ENCODE measurements around the gene ALX3.

DNA sequence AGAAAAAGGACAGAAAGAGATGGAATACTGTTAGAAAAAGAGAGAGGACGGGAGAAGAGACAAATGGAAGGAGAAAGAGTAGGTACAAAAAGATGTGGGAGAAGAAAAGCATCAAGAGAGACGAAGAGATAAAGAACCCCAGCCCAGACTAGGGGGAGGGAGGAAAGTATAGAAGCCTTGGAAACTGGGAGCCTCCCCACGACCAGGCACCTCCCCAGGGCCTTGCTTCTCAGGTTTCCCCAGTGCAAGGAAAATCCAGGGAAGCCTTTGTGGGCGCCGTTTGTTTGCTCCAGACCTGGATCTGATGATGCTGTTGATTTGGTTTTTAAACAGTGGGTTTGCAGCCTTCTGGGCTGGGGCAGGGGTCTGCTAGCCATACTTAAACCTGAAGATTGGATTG, 15.2 kb upstream of the ALX3 start:
- TF ChIP-seq, protein P1, sequence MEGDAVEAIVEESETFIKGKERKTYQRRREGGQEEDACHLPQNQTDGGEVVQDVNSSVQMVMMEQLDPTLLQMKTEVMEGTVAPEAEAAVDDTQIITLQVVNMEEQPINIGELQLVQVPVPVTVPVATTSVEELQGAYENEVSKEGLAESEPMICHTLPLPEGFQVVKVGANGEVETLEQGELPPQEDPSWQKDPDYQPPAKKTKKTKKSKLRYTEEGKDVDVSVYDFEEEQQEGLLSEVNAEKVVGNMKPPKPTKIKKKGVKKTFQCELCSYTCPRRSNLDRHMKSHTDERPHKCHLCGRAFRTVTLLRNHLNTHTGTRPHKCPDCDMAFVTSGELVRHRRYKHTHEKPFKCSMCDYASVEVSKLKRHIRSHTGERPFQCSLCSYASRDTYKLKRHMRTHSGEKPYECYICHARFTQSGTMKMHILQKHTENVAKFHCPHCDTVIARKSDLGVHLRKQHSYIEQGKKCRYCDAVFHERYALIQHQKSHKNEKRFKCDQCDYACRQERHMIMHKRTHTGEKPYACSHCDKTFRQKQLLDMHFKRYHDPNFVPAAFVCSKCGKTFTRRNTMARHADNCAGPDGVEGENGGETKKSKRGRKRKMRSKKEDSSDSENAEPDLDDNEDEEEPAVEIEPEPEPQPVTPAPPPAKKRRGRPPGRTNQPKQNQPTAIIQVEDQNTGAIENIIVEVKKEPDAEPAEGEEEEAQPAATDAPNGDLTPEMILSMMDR (IDR thresholded peaks at IDR 0.05): no peak
- no peak for TF ChIP-seq POLR2A (IDR thresholded peaks at IDR 0.05)
- TF ChIP-seq POLR2AphosphoS5 (IDR thresholded peaks at IDR 0.05): no peak
